Measurements from ENCODE around the gene CSRP3. TPM values are rescaled to one million over a fixed set of nuclear protein-coding genes. Genes with fewer than 3 reads are reported as not detected.

Gene CSRP3
- total and polyA plus RNA-seq, 2 donors (not counting 3 experiments of a cell fraction or from before 2014, with no cell fraction given): not detected

DNA sequence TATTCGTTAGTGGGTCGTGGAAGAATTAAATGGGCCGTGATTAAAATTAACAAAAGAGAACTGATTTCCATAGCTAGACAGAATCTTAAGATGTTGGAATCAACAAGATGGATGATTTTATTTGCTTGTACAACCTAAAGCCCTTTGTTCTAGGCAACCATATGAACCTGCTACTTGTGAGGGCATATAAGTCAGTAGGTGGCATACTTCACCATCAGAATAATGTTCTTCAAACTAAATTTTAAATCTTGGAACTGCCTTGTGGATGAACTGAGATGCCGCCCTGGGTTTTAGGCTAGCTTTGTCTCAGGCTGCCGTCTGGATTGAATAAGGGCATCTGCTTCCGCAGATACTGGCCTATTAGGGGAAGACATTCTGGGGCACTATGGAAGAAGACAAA is 40.9 kb downstream of the CSRP3 start:
- no peak for TF ChIP-seq POLR2A (IDR thresholded peaks at IDR 0.05; ENCODE audit: low read depth, low read length)
- TF ChIP-seq, protein P1, sequence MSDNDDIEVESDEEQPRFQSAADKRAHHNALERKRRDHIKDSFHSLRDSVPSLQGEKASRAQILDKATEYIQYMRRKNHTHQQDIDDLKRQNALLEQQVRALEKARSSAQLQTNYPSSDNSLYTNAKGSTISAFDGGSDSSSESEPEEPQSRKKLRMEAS (IDR thresholded peaks at IDR 0.05; ENCODE audit: insufficient read depth, insufficient read length): no peak
- no peak for TF ChIP-seq EZH2 (IDR thresholded peaks at IDR 0.05; ENCODE audit: borderline replicate concordance, low read depth, low read length, severe bottlenecking)
- TF ChIP-seq MYC (IDR thresholded peaks at IDR 0.05; ENCODE audit: low read depth, low read length): no peak
- TF ChIP-seq GATA2 (IDR thresholded peaks at IDR 0.05; ENCODE audit: insufficient read depth, insufficient read length, low read depth, low read length): no peak
- no peak for TF ChIP-seq JUN (IDR thresholded peaks at IDR 0.05; ENCODE audit: borderline replicate concordance, insufficient read depth, insufficient read length, low read depth)
- TF ChIP-seq, protein P2, sequence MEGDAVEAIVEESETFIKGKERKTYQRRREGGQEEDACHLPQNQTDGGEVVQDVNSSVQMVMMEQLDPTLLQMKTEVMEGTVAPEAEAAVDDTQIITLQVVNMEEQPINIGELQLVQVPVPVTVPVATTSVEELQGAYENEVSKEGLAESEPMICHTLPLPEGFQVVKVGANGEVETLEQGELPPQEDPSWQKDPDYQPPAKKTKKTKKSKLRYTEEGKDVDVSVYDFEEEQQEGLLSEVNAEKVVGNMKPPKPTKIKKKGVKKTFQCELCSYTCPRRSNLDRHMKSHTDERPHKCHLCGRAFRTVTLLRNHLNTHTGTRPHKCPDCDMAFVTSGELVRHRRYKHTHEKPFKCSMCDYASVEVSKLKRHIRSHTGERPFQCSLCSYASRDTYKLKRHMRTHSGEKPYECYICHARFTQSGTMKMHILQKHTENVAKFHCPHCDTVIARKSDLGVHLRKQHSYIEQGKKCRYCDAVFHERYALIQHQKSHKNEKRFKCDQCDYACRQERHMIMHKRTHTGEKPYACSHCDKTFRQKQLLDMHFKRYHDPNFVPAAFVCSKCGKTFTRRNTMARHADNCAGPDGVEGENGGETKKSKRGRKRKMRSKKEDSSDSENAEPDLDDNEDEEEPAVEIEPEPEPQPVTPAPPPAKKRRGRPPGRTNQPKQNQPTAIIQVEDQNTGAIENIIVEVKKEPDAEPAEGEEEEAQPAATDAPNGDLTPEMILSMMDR (IDR thresholded peaks at IDR 0.05; ENCODE audit: extremely low read depth in 1 of 2, insufficient read depth in 1 of 2, low read depth in 1 of 2, low read length in 2 of 2): no peak
- TF ChIP-seq FOS (IDR thresholded peaks at IDR 0.05; ENCODE audit: borderline replicate concordance, insufficient read depth, low read length): no peak
- TF ChIP-seq POLR2AphosphoS5 (IDR thresholded peaks at IDR 0.05; ENCODE audit: insufficient read depth, low read depth, low read length): no peak
- Histone ChIP-seq H3K4me3 (replicated peaks in 1 of 3; ENCODE audit: insufficient read depth in 1 of 3, low read depth in 1 of 3, low read length in 3 of 3) (no peak overlapping the region), H3K79me2 (ENCODE audit: control insufficient read depth, insufficient read depth, low read length) (no peaks in the 10 kb centered on the region), H3K4me1 (ENCODE audit: control insufficient read depth, extremely low read depth, insufficient read depth, low read length) (no peaks in the 10 kb centered on the region), H3K27me3 (ENCODE audit: control insufficient read depth in 2 of 2, insufficient read depth in 2 of 2, low read length in 2 of 2) (no peaks in the 10 kb centered on the region), H2AFZ (ENCODE audit: low read depth, low read length) (no peak overlapping the region), H3K36me3 (ENCODE audit: control insufficient read depth in 2 of 2, extremely low read depth in 1 of 2, insufficient read depth in 2 of 2, low read length in 2 of 2) (peaks cover 14 to 23% of the 10 kb centered on the region in 2 experiments), H3K9me1 (replicated peaks; ENCODE audit: control insufficient read depth, extremely low read depth, insufficient read depth, low read length) (no peaks in the 10 kb centered on the region), H4K20me1 (replicated peaks; ENCODE audit: control insufficient read depth, extremely low read depth, insufficient read depth, low read length) (no peaks in the 10 kb centered on the region), H3K4me2 (ENCODE audit: insufficient read depth, low read length) (no peak overlapping the region), H3K9me3 (replicated peaks; ENCODE audit: control insufficient read depth, insufficient read depth, low read length) (no peaks in the 10 kb centered on the region), H3K27ac (ENCODE audit: insufficient read depth, low read depth, low read length) (no peak overlapping the region), H3K9ac (replicated peaks; ENCODE audit: extremely low read depth, insufficient read depth, low read length) (no peak overlapping the region)
- intact Hi-C loops (cut with micrococcal nuclease): loop anchor here (10.0 kb wide), 1 partner anchor 394 kb away; no protein-coding TSS in a partner anchor
- BruUV-seq (replicated peaks): no TSS peak
- DNase-seq (ENCODE audit: low read depth, low spot score) (peak; percentile 16), FAIRE-seq (no peak)
- ChIA-PET POLR2A (no interaction called here), CTCF (interaction anchor here (0.6 to 4.4 kb wide), 6 partner anchors 30 to 98 kb away, joined by 3 to 36 read pairs (median 5); no protein-coding TSS in a partner anchor)
- dilution Hi-C loops (cut with MboI; ENCODE audit: extremely low pct_ligation_motif_present, low sequenced_read_pairs): no loop called here

Measured in endothelial cell of umbilical vein (primary cell).